Keratinocyte (primary cell): Measurements from ENCODE around the gene ALK. TPM values are rescaled to one million over a fixed set of nuclear protein-coding genes. Genes with fewer than 3 reads are reported as not detected.

Source experiments
- DNase-seq: peaks from one replicate; pipeline ENCODE4 v3.0.0-alpha.2; 2011; ENCODE audit warnings: low read depth, missing footprints, low spot score
- FAIRE-seq: peaks from 2 replicates; lab custom pipeline; 2011; peaks lifted over from hg19 to GRCh38; lab: Jason Lieb, UNC
- H2AFZ ChIP-seq: 2 replicates; pipeline ENCODE4 v1.6.0; 2012; ENCODE audit warnings: low read length, control low read depth, inconsistent platforms; ENCODE audit not compliant: control insufficient read depth
- H3K27ac ChIP-seq: 2 replicates; pipeline ENCODE4 v1.5.1; 2011; ENCODE audit warnings: low read length; ENCODE audit not compliant: control insufficient read depth, insufficient read depth
- H3K27me3 ChIP-seq: 3 replicates; pipeline ENCODE4 v1.6.0; 2011; ENCODE audit warnings: low read length; ENCODE audit not compliant: control insufficient read depth, insufficient read depth; ENCODE audit errors: extremely low read depth
- H3K36me3 ChIP-seq, 2 experiments: 2 replicates in 1 of 2; 3 replicates in 1 of 2; pipeline ENCODE4 v1.5.1; 2011; ENCODE audit warnings: low read length in 2 of 2, mild to moderate bottlenecking in 1 of 2; ENCODE audit not compliant: control insufficient read depth in 2 of 2, insufficient read depth in 2 of 2; ENCODE audit errors: extremely low read depth in 1 of 2
- H3K4me1 ChIP-seq: 3 replicates; pipeline ENCODE4 v1.5.1; 2011; ENCODE audit warnings: low read length; ENCODE audit not compliant: control insufficient read depth, insufficient read depth; ENCODE audit errors: extremely low read depth
- H3K4me2 ChIP-seq: 3 replicates; pipeline ENCODE4 v1.6.0; 2011; ENCODE audit warnings: low read depth, low read length; ENCODE audit not compliant: control insufficient read depth, insufficient read depth; ENCODE audit errors: extremely low read depth
- H3K4me3 ChIP-seq, 3 experiments: fragments of 200-600 bp in 1 of 3; sonication (generic) in 1 of 3; 2 replicates in 2 of 3; 3 replicates in 1 of 3; pipeline ENCODE4 v1.5.1; 2011 to 2016; ENCODE audit warnings: low read length in 3 of 3, mild to moderate bottlenecking in 3 of 3, control low read depth in 2 of 3, inconsistent platforms in 1 of 3, low read depth in 1 of 3, mixed read lengths in 1 of 3, mixed run types in 1 of 3, moderate library complexity in 1 of 3; ENCODE audit not compliant: control insufficient read depth in 2 of 3, insufficient read depth in 2 of 3; ENCODE audit errors: extremely low read depth in 1 of 3
- H3K79me2 ChIP-seq: 2 replicates; pipeline ENCODE4 v1.6.0; 2012; ENCODE audit warnings: low read length; ENCODE audit not compliant: control insufficient read depth, insufficient read depth
- H3K9ac ChIP-seq: 3 replicates; pipeline ENCODE4 v1.6.0; 2011; ENCODE audit warnings: low read length; ENCODE audit not compliant: control insufficient read depth, insufficient read depth; ENCODE audit errors: extremely low read depth
- H3K9me1 ChIP-seq: 3 replicates; pipeline ENCODE4 v1.6.0; 2011; ENCODE audit warnings: low read length; ENCODE audit not compliant: control insufficient read depth, insufficient read depth; ENCODE audit errors: extremely low read depth
- H3K9me3 ChIP-seq: 2 replicates; pipeline ENCODE4 v1.5.1; 2012; ENCODE audit warnings: low read depth, low read length; ENCODE audit not compliant: control insufficient read depth
- H4K20me1 ChIP-seq: 3 replicates; pipeline ENCODE4 v1.6.0; 2011; ENCODE audit warnings: low read length; ENCODE audit not compliant: control insufficient read depth, insufficient read depth; ENCODE audit errors: extremely low read depth
- CTCF ChIP-seq, 3 experiments: IDR thresholded peaks in 1 of 3; conservative IDR thresholded peaks in 1 of 3; optimal IDR thresholded peaks in 1 of 3; 2 replicates in 2 of 3; 3 replicates in 1 of 3; pipeline versions ENCODE3 to v1.5.1; 2011; ENCODE audit warnings: low read length in 3 of 3, mild to moderate bottlenecking in 3 of 3, moderate library complexity in 2 of 3, control low read depth in 1 of 3, inconsistent platforms in 1 of 3; ENCODE audit not compliant: insufficient read depth in 2 of 3; ENCODE audit errors: extremely low read depth in 1 of 3
- EZH2 ChIP-seq: IDR thresholded peaks from one replicate; pipeline ENCODE4 v1.6.1; 2012; ENCODE audit warnings: inconsistent platforms, mild to moderate bottlenecking, low read length, moderate library complexity
- dilution Hi-C: fragments of 300-500 bp; cut with MboI; formaldehyde crosslinking; loops from one replicate; pipeline ENCODE4 v1.7.0; 2020; ENCODE audit warnings: low sequenced_read_pairs; ENCODE audit not compliant: extremely low pct_ligation_motif_present
- polyA plus RNA-seq, 5 experiments: library from polyadenylated mRNA; depleted of rRNA in 3 of 5; stranded (reverse) in 3 of 5; stranded (forward) in 1 of 5; unstranded in 1 of 5; fragments of >200 nt; gene quantifications; 1 replicate in 1 of 5; 2 replicates in 3 of 5; 3 replicates in 1 of 5; pipeline versions ENCODE4 v1.2.1 to v1.2.3, GENCODE V29; 2011 to 2012; ENCODE audit warnings: missing spikeins in 2 of 5, low read depth in 1 of 5, low replicate concordance in 1 of 5

Gene ALK
- polyA plus RNA-seq, 1 donor (not counting 4 experiments of a cell fraction or from before 2014, with no cell fraction given) = not detected

- H3K27me3 ChIP-seq = peaks cover 5% of the 10 kb centered on the region
- no peak overlapping the region for H3K27ac ChIP-seq
- H3K79me2 ChIP-seq = no peaks in the 10 kb centered on the region
- H3K36me3 ChIP-seq = no peaks in the 10 kb centered on the region
- no peak for DNase-seq
- FAIRE-seq = no peak
- H3K4me3 ChIP-seq = no peak overlapping the region
- TF ChIP-seq CTCF (optimal IDR thresholded peaks at IDR 0.05 in 1 of 3, IDR thresholded peaks at IDR 0.05 in 1 of 3, conservative IDR thresholded peaks at IDR 0.05 in 1 of 3; ENCODE audit: extremely low read depth in 1 of 3, insufficient read depth in 2 of 3, low read length in 3 of 3) = no peak
- TF ChIP-seq EZH2 = no peak
- no peaks in the 10 kb centered on the region for H3K4me1 ChIP-seq
- no peak overlapping the region for H2AFZ ChIP-seq
- no peak overlapping the region for H3K4me2 ChIP-seq
- H3K9ac ChIP-seq = no peak overlapping the region
- no peaks in the 10 kb centered on the region for H3K9me1 ChIP-seq
- H3K9me3 ChIP-seq = no peaks in the 10 kb centered on the region
- no peaks in the 10 kb centered on the region for H4K20me1 ChIP-seq
- dilution Hi-C loops = no loop called here
Measured at GRCh38 chr2:29353403-29353991, 567.9 kb downstream of the ALK start.

- H3K27ac ChIP-seq = no peak overlapping the region
- H4K20me1 ChIP-seq = no peaks in the 10 kb centered on the region
- no peak overlapping the region for H2AFZ ChIP-seq
- H3K79me2 ChIP-seq = no peaks in the 10 kb centered on the region
- DNase-seq (no peak), FAIRE-seq (no peak)
- H3K4me1 ChIP-seq = no peaks in the 10 kb centered on the region
- peaks cover 15% of the 10 kb centered on the region for H3K27me3 ChIP-seq
- dilution Hi-C loops = no loop called here
- H3K36me3 ChIP-seq = no peaks in the 10 kb centered on the region
- no peak overlapping the region for H3K9ac ChIP-seq
- H3K9me1 ChIP-seq = no peaks in the 10 kb centered on the region
- no peak overlapping the region for H3K4me3 ChIP-seq
- no peaks in the 10 kb centered on the region for H3K9me3 ChIP-seq
- TF ChIP-seq CTCF (optimal IDR thresholded peaks at IDR 0.05 in 1 of 3, IDR thresholded peaks at IDR 0.05 in 1 of 3, conservative IDR thresholded peaks at IDR 0.05 in 1 of 3; ENCODE audit: extremely low read depth in 1 of 3, insufficient read depth in 2 of 3, low read length in 3 of 3) = no peak
- no peak overlapping the region for H3K4me2 ChIP-seq
Measured at GRCh38 chr2:29351916-29352591, 569.3 kb downstream of the ALK start.
